Central memory CD4-positive, alpha-beta T cell (primary cell): ENCODE data around the gene FITM2.
"Not testable (repeated sequence)": the region's sequence is repeated elsewhere in the genome, so short reads cannot be mapped to it uniquely, and the experiment has no call there.

Experiments used
- DNase-seq: peaks from one replicate; pipeline ENCODE4 v3.0.0; 2022

FITM2 gene

GRCh38 chr20:44331201-44331600 is 20.2 kb upstream of the FITM2 start:
- no peak for DNase-seq

- DNase-seq: no peak
These were observed 17.4 kb upstream of the FITM2 start for GRCh38 chr20:44328428-44328827.

GRCh38 chr20:44327748-44328147 is 16.7 kb upstream of the FITM2 start:
- not testable (repeated sequence) for DNase-seq

GRCh38 chr20:44326391-44327159 is 15.6 kb upstream of the FITM2 start:
- DNase-seq: no peak

GRCh38 chr20:44324343-44324742 is 13.3 kb upstream of the FITM2 start:
- DNase-seq: no peak

- DNase-seq: no peak
These were observed 8.9 kb upstream of the FITM2 start for GRCh38 chr20:44319839-44320422.

GRCh38 chr20:44314870-44315269 is 3.9 kb upstream of the FITM2 start:
- no peak for DNase-seq

- DNase-seq: no peak
These were observed 989 bp downstream of the FITM2 start for GRCh38 chr20:44309763-44310663.

GRCh38 chr20:44306927-44307326 is 4.1 kb downstream of the FITM2 start:
- DNase-seq: no peak

GRCh38 chr20:44304383-44304782 is 6.6 kb downstream of the FITM2 start:
- no peak for DNase-seq

GRCh38 chr20:44302736-44303135 is 8.3 kb downstream of the FITM2 start:
- DNase-seq: no peak

GRCh38 chr20:44302026-44302669 is 8.9 kb downstream of the FITM2 start:
- no peak for DNase-seq

GRCh38 chr20:44301285-44301684 is 9.7 kb downstream of the FITM2 start:
- no peak for DNase-seq

GRCh38 chr20:44299011-44299535 is 11.9 kb downstream of the FITM2 start:
- DNase-seq: not testable (repeated sequence)

GRCh38 chr20:44297721-44298120 is 13.3 kb downstream of the FITM2 start:
- no peak for DNase-seq

GRCh38 chr20:44296011-44296410 is 15.0 kb downstream of the FITM2 start:
- DNase-seq: no peak

GRCh38 chr20:44291754-44292153 is 19.2 kb downstream of the FITM2 start:
- DNase-seq: no peak

GRCh38 chr20:44288252-44288651 is 22.8 kb downstream of the FITM2 start:
- peak; percentile 6 for DNase-seq

GRCh38 chr20:44287272-44288097 is 23.5 kb downstream of the FITM2 start:
- DNase-seq: no peak

GRCh38 chr20:44284032-44284431 is 27.0 kb downstream of the FITM2 start:
- no peak for DNase-seq

- no peak for DNase-seq
These were observed 28.8 kb downstream of the FITM2 start for GRCh38 chr20:44282192-44282591.

GRCh38 chr20:44280387-44280786 is 30.6 kb downstream of the FITM2 start:
- DNase-seq: no peak
